Right atrium auricular region (tissue), 2 donors: Measurements from ENCODE around the gene TXN2. TPM values are rescaled to one million over a fixed set of nuclear protein-coding genes. Genes with fewer than 3 reads are reported as not detected.

Experiments used
- DNase-seq: peaks from one replicate; pipeline ENCODE4 v3.0.0-alpha.2; 2019; ENCODE audit warnings: low spot score
- H3K27ac ChIP-seq, 2 donors: fragments of 200-600 bp; sonication (generic); 1 replicate in 1 of 2; 2 replicates in 1 of 2; pipeline ENCODE4 v1.5.1; 2016 to 2019
- H3K27me3 ChIP-seq, 2 donors: fragments of 200-600 bp; sonication (generic); one replicate each; pipeline versions ENCODE4 v1.5.1 to v1.6.0; 2017 to 2019
- H3K36me3 ChIP-seq: fragments of 200-600 bp; sonication (generic); one replicate; pipeline ENCODE4 v1.5.1; 2016
- H3K4me1 ChIP-seq, 2 donors: fragments of 200-600 bp; sonication (generic); one replicate each; pipeline versions ENCODE4 v1.5.1 to v1.6.0; 2017 to 2019
- H3K4me3 ChIP-seq, 2 donors: fragments of 200-600 bp; sonication (generic); 1 replicate in 1 of 2; 2 replicates in 1 of 2; pipeline ENCODE4 v1.5.1; 2017 to 2019; ENCODE audit warnings: mild to moderate bottlenecking in 1 of 2, moderate library complexity in 1 of 2
- H3K9me3 ChIP-seq, 2 donors: fragments of 200-600 bp; sonication (generic); one replicate each; pipeline ENCODE4 v1.5.1; 2019
- total RNA-seq, 2 donors: library from RNA; depleted of rRNA; stranded (reverse); fragments of >200 nt; gene quantifications; one replicate each; pipeline ENCODE4 v1.1.0, GENCODE V29; 2016
- TF ChIP-seq, protein P1 (sequence below), 2 donors: fragments of 200-600 bp; sonication (generic); IDR thresholded peaks; one replicate each; pipeline ENCODE4 v1.5.1; 2019; ENCODE audit warnings: antibody characterized with exemption in 2 of 2

The TXN2 gene
- total RNA-seq, 2 donors from 2014 or later, result 70.6 to 82.1 TPM

DNA sequence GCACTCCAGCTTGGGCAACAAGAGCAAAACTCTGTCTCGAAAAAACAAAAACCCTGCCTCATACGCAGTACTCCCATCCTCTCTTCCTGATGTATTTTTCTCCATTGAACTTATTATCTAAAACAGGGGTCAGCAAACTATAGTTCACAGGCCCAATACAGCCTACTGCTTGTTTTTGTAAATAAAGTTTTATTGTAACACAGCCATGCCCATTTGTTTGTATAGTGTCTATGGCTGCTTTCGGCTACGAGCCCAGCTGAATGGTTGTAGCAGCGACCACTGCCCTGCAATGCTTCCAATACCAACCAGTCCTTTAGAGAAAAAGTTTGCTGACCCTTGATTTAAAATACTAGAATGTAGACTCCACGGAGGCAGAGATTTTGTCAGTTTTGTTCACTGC is 6.1 kb downstream of the TXN2 start:
- H3K27ac ChIP-seq, result peak overlapping the region in 1 of 2 donors; percentile 4
- H3K27me3 ChIP-seq, result no peaks in the 10 kb centered on the region
- no peaks in the 10 kb centered on the region for H3K9me3 ChIP-seq
- H3K4me3 ChIP-seq, result no peak overlapping the region
- H3K4me1 ChIP-seq, result peaks cover 0 to 9% of the 10 kb centered on the region in 2 donors
- no peak for DNase-seq
- peaks cover 75% of the 10 kb centered on the region for H3K36me3 ChIP-seq
- TF ChIP-seq, protein P1, sequence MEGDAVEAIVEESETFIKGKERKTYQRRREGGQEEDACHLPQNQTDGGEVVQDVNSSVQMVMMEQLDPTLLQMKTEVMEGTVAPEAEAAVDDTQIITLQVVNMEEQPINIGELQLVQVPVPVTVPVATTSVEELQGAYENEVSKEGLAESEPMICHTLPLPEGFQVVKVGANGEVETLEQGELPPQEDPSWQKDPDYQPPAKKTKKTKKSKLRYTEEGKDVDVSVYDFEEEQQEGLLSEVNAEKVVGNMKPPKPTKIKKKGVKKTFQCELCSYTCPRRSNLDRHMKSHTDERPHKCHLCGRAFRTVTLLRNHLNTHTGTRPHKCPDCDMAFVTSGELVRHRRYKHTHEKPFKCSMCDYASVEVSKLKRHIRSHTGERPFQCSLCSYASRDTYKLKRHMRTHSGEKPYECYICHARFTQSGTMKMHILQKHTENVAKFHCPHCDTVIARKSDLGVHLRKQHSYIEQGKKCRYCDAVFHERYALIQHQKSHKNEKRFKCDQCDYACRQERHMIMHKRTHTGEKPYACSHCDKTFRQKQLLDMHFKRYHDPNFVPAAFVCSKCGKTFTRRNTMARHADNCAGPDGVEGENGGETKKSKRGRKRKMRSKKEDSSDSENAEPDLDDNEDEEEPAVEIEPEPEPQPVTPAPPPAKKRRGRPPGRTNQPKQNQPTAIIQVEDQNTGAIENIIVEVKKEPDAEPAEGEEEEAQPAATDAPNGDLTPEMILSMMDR (IDR thresholded peaks at IDR 0.05), result no peak

DNA sequence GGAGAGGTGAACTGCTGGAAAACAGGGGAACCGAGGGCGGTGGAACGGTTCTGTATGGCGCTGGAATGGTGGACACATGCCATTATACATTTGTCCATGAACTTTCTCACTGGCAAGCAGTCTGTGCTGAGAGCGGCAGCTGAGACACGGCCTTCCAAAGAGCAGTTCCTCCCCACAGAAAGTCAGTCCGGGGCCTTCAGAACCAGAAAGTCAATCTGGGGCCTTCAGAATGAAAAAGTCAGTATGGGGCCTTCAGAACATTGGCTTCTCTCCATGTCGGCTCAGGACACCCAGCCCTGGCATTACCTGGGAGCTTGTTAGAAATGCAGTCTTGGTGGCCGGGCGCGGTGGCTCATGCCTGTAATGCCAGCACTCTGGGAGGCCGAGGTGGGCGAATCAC is 8.8 kb downstream of the TXN2 start:
- Histone ChIP-seq H3K4me3 (no peak overlapping the region), H3K9me3 (no peaks in the 10 kb centered on the region), H3K4me1 (peaks cover 0 to 27% of the 10 kb centered on the region in 2 donors), H3K27ac (peak overlapping the region in 1 of 2 donors; percentile 31), H3K36me3 (peaks cover 51% of the 10 kb centered on the region), H3K27me3 (no peaks in the 10 kb centered on the region)
- TF ChIP-seq, protein P1 (IDR thresholded peaks at IDR 0.05), result no peak
- no peak for DNase-seq

DNA sequence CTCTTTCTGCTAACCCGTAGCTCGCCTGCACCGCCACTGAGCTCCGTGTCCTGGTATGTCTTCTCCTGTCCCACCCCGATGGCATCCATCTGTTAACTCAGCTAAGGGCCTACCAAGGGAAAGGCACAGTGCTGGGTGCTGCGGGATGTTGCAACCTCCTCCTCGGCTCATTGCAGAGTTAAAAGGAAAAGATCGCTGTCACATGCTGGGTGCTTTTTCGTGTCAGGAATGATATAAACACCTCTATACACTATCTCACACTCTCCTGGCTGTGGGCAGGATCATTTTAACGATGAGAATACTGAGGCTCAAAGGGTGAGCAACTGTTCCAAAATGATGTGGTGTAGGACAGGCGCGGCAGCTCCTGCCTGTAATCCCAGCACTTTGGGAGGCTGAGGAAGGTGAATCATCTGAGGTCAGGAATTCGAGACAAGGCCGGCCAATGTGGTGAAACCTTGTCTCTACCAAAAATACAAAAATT is 10.1 kb downstream of the TXN2 start:
- Histone ChIP-seq H3K27ac (peak overlapping the region in 1 of 2 donors; percentile 86), H3K4me3 (no peak overlapping the region), H3K36me3 (peaks cover 38% of the 10 kb centered on the region), H3K9me3 (no peaks in the 10 kb centered on the region), H3K27me3 (no peaks in the 10 kb centered on the region), H3K4me1 (peaks cover 0 to 40% of the 10 kb centered on the region in 2 donors)
- no peak for DNase-seq
- TF ChIP-seq, protein P1 (IDR thresholded peaks at IDR 0.05), result no peak

DNA sequence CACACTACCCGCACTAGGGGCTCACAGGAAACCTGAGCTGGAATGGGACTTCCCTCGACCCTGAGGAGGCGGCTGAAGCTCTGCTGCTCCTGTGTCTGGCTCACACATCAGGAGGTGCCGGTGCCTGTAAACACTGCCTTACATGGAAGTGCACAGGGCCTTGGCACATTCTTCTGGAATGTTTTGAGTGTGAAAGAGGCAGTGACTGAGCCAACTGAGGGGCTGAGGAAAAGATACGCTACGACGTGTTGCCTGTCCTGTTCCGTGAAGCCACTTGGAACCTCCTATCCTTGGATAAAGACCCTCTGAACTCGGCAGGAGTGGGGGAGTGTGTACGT is 10.5 kb downstream of the TXN2 start:
- Histone ChIP-seq H3K9me3 (no peaks in the 10 kb centered on the region), H3K27ac (peak overlapping the region; percentile 86 to 94), H3K27me3 (no peaks in the 10 kb centered on the region), H3K4me3 (no peak overlapping the region), H3K36me3 (peaks cover 34% of the 10 kb centered on the region), H3K4me1 (peaks cover 0 to 44% of the 10 kb centered on the region in 2 donors)
- DNase-seq, result no peak
- TF ChIP-seq, protein P1 (IDR thresholded peaks at IDR 0.05), result no peak

DNA sequence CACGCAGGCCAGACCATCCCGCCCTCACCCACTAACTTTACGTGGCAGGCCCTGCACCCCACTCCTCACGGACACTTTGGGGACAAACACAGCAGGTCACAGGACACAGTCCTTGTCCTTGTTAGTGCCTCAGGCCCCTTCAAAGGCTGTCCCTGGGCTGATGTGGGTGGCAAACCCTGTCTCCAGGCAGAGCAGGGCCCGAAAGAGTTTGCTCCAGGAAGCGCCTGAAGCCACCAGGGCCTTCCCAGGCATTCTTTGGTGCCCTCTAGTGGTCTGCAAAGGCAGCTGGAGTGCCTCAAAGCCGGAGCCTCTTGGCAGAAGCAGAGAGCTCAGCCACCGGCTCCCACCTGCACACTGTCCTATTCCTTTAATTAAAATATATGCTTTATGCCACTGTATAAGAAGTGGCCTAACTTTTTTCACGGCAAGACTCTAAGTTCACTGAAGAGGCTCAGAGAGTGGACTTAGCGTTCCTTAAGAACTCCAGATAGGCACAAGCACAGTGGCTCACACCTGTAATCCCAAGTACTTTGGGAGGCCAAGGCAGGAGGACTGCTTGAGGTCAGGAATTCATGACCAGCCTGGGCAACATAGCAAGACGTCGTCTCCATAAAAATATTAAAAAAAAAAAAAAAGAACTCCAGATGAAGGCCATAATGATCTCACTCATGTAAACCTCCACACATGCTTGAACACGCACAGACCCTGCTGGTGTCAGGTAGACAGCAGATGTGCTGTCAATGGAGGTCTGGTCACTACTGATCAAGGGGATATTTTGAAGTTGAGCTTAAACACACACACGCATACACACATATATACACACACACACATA is 11.1 kb downstream of the TXN2 start:
- no peaks in the 10 kb centered on the region for H3K9me3 ChIP-seq
- H3K4me1 ChIP-seq, result peaks cover 0 to 50% of the 10 kb centered on the region in 2 donors
- peaks cover 28% of the 10 kb centered on the region for H3K36me3 ChIP-seq
- no peaks in the 10 kb centered on the region for H3K27me3 ChIP-seq
- DNase-seq, result peak; percentile 86
- H3K27ac ChIP-seq, result peak overlapping the region; percentile 86 to 94
- TF ChIP-seq, protein P1 (IDR thresholded peaks at IDR 0.05), result peak; percentile 91 to 96
- no peak overlapping the region for H3K4me3 ChIP-seq
